ENCODE results near the gene DENND1A.

DENND1A gene

DNA sequence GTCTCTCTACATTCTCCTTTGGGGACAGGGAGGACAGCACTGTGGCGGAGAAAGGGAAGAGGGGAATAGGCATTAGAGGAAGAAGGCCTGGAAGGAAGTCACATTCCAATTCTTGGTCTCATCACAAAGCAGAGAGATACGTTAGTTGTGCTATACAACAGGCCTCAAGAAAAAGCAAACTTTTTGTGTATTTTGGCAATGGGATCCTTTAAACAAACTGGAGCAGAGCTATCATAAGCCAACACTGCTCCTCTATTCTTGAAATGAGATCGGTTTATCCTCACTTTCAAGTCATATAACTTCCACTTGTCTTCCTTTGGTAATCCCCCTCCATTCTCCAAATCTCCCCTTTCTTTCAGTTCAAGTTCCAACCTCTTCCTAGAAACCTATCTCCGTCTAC, 6.5 kb downstream of the DENND1A start:
- TF ChIP-seq POLR2AphosphoS5 (IDR thresholded peaks at IDR 0.05; ENCODE audit: low read depth, low read length): no peak
- TF ChIP-seq SIN3A (IDR thresholded peaks at IDR 0.05; ENCODE audit: borderline replicate concordance, insufficient read depth, low read length): no peak
- no peak for TF ChIP-seq FOXP2 (optimal IDR thresholded peaks at IDR 0.05; ENCODE audit: borderline replicate concordance, extremely low read depth, extremely low read length, insufficient read depth)
- no peak for TF ChIP-seq TAF1 (IDR thresholded peaks at IDR 0.05; ENCODE audit: borderline replicate concordance, insufficient read depth, low read length)

- TF ChIP-seq, protein P1, sequence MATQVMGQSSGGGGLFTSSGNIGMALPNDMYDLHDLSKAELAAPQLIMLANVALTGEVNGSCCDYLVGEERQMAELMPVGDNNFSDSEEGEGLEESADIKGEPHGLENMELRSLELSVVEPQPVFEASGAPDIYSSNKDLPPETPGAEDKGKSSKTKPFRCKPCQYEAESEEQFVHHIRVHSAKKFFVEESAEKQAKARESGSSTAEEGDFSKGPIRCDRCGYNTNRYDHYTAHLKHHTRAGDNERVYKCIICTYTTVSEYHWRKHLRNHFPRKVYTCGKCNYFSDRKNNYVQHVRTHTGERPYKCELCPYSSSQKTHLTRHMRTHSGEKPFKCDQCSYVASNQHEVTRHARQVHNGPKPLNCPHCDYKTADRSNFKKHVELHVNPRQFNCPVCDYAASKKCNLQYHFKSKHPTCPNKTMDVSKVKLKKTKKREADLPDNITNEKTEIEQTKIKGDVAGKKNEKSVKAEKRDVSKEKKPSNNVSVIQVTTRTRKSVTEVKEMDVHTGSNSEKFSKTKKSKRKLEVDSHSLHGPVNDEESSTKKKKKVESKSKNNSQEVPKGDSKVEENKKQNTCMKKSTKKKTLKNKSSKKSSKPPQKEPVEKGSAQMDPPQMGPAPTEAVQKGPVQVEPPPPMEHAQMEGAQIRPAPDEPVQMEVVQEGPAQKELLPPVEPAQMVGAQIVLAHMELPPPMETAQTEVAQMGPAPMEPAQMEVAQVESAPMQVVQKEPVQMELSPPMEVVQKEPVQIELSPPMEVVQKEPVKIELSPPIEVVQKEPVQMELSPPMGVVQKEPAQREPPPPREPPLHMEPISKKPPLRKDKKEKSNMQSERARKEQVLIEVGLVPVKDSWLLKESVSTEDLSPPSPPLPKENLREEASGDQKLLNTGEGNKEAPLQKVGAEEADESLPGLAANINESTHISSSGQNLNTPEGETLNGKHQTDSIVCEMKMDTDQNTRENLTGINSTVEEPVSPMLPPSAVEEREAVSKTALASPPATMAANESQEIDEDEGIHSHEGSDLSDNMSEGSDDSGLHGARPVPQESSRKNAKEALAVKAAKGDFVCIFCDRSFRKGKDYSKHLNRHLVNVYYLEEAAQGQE (IDR thresholded peaks at IDR 0.05; ENCODE audit: insufficient read depth in 1 of 2, low read depth in 2 of 2, low read length in 2 of 2): 0 out of 4 replicates have a peak, but pooled peaks of 1 of the 2 experiments have one; percentile 21
- TF ChIP-seq TAF1 (IDR thresholded peaks at IDR 0.05; ENCODE audit: borderline replicate concordance, insufficient read depth, low read length) (no peak), FOXP2 (optimal IDR thresholded peaks at IDR 0.05; ENCODE audit: borderline replicate concordance, extremely low read depth, extremely low read length, insufficient read depth) (no peak)
Observed at GRCh38 chr9:123922911-123923310, 7.0 kb downstream of the DENND1A start.

GRCh38 chr9:123922431-123922830, 7.5 kb downstream of the DENND1A start:
- TF ChIP-seq, protein P1 (IDR thresholded peaks at IDR 0.05; ENCODE audit: insufficient read depth in 1 of 2, low read depth in 2 of 2, low read length in 2 of 2): no peak
- TF ChIP-seq FOXP2 (optimal IDR thresholded peaks at IDR 0.05; ENCODE audit: borderline replicate concordance, extremely low read depth, extremely low read length, insufficient read depth) (no peak), POLR2AphosphoS5 (IDR thresholded peaks at IDR 0.05; ENCODE audit: low read depth, low read length) (no peak), SIN3A (IDR thresholded peaks at IDR 0.05; ENCODE audit: borderline replicate concordance, insufficient read depth, low read length) (no peak), TAF1 (IDR thresholded peaks at IDR 0.05; ENCODE audit: borderline replicate concordance, insufficient read depth, low read length) (no peak)

GRCh38 chr9:123914517-123915196, 15.3 kb downstream of the DENND1A start:
- no peak for TF ChIP-seq FOXP2 (optimal IDR thresholded peaks at IDR 0.05; ENCODE audit: borderline replicate concordance, extremely low read depth, extremely low read length, insufficient read depth)
- no peak for TF ChIP-seq TAF1 (IDR thresholded peaks at IDR 0.05; ENCODE audit: borderline replicate concordance, insufficient read depth, low read length)
- no peak for TF ChIP-seq POLR2AphosphoS5 (IDR thresholded peaks at IDR 0.05; ENCODE audit: low read depth, low read length)
- TF ChIP-seq, protein P1 (IDR thresholded peaks at IDR 0.05; ENCODE audit: insufficient read depth in 1 of 2, low read depth in 2 of 2, low read length in 2 of 2): no peak
- no peak for TF ChIP-seq SIN3A (IDR thresholded peaks at IDR 0.05; ENCODE audit: borderline replicate concordance, insufficient read depth, low read length)

DNA sequence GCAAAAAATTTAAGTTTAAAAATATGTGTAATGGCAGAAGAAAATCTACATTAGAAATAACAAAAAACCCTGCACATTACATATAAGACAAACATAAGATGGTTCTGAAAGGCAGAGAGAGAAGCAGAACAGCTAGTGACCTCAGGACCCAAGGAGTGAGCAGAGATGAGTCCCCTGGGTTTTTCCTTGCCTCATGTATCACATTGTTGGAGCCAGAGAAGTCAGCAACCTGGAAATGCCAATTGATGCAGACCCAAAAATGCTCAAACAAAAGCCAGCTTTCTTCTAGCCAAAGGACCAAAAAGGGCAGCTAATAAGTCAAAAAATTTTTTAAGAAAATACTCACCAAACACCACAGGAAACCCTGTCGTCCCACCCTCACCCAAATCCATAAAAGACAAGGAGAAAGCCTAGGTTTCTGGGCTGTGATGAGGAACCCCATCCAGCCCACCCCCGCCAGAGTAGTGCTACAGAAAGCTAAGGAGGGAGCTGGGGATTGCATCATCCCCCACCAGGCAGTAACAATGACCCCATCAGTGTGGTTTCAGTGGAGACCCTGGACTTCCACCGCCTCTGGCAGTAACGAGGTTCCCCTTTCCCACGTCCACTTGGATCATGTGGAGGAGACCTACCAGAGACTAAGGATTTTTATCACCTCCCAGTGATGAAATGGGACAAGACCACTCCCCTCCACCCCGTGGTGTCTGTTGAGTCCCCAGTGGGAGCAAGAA, 17.6 kb downstream of the DENND1A start:
- TF ChIP-seq FOXP2 (optimal IDR thresholded peaks at IDR 0.05; ENCODE audit: borderline replicate concordance, extremely low read depth, extremely low read length, insufficient read depth) (no peak), POLR2AphosphoS5 (IDR thresholded peaks at IDR 0.05; ENCODE audit: low read depth, low read length) (no peak), TAF1 (IDR thresholded peaks at IDR 0.05; ENCODE audit: borderline replicate concordance, insufficient read depth, low read length) (no peak), SIN3A (IDR thresholded peaks at IDR 0.05; ENCODE audit: borderline replicate concordance, insufficient read depth, low read length) (no peak)
- TF ChIP-seq, protein P1 (IDR thresholded peaks at IDR 0.05; ENCODE audit: insufficient read depth in 1 of 2, low read depth in 2 of 2, low read length in 2 of 2): no peak

Measured in PFSK-1 (cell line).